GM12892 (cell line): ENCODE data around the gene UBE2D4.

Source experiments
- POLR2A ChIP-seq: IDR thresholded peaks from 2 replicates; pipeline ENCODE4 v1.6.1; 2011; ENCODE audit warnings: low read depth, low read length, control low read depth
- TAF1 ChIP-seq: IDR thresholded peaks from 2 replicates; pipeline ENCODE4 v1.6.1; 2011; ENCODE audit warnings: low read depth, mild to moderate bottlenecking, control low read depth, low read length, borderline replicate concordance

GRCh38 chr7:43926798-43927123 lies 525 bp downstream of the UBE2D4 start:
- TF ChIP-seq TAF1: no peak
- no peak for TF ChIP-seq POLR2A
